NCI-H446 treated with DMSO at 0.1 percent for 48 hours (cell line): Measurements from ENCODE around the gene CT45A7.
"Not testable (repeated sequence)": the region's sequence is repeated elsewhere in the genome, so short reads cannot be mapped to it uniquely, and the experiment has no call there.

Source experiments
- DNase-seq: peaks from one replicate; lab custom pipeline; 2025; lab: John Stamatoyannopoulos, UW

Gene CT45A7, protein sequence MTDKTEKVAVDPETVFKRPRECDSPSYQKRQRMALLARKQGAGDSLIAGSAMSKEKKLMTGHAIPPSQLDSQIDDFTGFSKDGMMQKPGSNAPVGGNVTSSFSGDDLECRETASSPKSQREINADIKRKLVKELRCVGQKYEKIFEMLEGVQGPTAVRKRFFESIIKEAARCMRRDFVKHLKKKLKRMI

DNA sequence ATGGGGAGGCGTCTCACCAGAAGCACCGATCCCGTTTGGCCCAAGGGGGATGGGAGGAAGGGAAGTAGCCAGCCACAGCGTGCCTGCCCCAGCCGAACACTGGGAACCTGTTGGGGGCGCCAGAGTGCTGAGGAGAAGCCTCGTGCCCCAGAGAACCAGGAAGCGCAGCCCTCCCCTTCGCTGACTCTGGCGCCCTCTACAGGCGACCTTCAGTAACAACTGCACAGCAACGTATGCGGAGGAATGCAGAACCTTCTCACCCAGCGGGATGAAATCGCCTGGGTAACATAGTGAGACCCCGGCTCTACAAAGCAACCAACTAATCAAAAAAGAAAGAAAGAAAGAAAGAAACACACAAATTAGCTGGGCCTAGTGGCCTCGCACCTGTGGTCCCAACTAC, at the start of gene CT45A7:
CT45A7 (minus strand) TSS at position 101 of the 400 bp plus-strand sequence. CDS start 3,747 bp downstream, outside the sequence.
- not testable (repeated sequence) for DNase-seq

DNA sequence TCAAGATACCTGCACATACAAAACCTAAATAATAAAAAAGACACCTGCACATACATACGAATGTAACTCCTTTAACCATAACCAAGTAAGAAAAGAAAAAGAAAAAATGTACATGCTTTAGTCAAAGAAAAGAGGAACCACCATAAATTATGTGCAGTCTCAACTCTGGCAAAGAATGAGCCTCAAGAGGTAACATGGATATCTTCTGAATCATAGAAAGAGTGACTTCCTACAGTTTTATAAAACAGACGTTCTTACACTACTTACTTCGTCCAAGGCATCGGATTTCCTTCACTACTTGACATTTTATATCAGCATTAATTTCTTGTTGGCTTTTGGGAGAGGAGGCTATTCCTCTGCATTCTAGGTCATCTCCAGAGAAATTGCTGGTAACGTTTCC, 45.7 kb upstream of the CT45A7 start:
- DNase-seq, result not testable (repeated sequence)

DNA sequence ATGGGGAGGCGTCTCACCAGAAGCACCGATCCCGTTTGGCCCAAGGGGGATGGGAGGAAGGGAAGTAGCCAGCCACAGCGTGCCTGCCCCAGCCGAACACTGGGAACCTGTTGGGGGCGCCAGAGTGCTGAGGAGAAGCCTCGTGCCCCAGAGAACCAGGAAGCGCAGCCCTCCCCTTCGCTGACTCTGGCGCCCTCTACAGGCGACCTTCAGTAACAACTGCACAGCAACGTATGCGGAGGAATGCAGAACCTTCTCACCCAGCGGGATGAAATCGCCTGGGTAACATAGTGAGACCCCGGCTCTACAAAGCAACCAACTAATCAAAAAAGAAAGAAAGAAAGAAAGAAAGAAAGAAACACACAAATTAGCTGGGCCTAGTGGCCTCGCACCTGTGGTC, 34.6 kb upstream of the CT45A7 start, which contains the start of gene CT45A9:
CT45A9 (minus strand) TSS at position 101 of the 400 bp plus-strand sequence. CDS start 3,751 bp downstream, outside the sequence.
- not testable (repeated sequence) for DNase-seq

DNA sequence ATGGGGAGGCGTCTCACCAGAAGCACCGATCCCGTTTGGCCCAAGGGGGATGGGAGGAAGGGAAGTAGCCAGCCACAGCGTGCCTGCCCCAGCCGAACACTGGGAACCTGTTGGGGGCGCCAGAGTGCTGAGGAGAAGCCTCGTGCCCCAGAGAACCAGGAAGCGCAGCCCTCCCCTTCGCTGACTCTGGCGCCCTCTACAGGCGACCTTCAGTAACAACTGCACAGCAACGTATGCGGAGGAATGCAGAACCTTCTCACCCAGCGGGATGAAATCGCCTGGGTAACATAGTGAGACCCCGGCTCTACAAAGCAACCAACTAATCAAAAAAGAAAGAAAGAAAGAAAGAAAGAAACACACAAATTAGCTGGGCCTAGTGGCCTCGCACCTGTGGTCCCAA, 17.4 kb upstream of the CT45A7 start, which contains the start of gene CT45A8:
CT45A8 (minus strand) TSS at position 101 of the 400 bp plus-strand sequence. CDS start 3,755 bp downstream, outside the sequence.
- not testable (repeated sequence) for DNase-seq

DNA sequence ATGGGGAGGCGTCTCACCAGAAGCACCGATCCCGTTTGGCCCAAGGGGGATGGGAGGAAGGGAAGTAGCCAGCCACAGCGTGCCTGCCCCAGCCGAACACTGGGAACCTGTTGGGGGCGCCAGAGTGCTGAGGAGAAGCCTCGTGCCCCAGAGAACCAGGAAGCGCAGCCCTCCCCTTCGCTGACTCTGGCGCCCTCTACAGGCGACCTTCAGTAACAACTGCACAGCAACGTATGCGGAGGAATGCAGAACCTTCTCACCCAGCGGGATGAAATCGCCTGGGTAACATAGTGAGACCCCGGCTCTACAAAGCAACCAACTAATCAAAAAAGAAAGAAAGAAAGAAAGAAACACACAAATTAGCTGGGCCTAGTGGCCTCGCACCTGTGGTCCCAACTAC, 17.2 kb downstream of the CT45A7 start, which contains the start of gene CT45A2:
CT45A2 (minus strand) TSS at position 101 of the 400 bp plus-strand sequence. CDS start 3,747 bp downstream, outside the sequence.
- DNase-seq, result not testable (repeated sequence)

DNA sequence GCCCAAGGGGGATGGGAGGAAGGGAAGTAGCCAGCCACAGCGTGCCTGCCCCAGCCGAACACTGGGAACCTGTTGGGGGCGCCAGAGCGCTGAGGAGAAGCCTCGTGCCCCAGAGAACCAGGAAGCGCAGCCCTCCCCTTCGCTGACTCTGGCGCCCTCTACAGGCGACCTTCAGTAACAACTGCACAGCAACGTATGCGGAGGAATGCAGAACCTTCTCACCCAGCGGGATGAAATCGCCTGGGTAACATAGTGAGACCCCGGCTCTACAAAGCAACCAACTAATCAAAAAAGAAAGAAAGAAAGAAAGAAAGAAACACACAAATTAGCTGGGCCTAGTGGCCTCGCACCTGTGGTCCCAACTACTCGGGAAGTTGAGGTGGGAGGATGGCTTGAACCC, 34.4 kb downstream of the CT45A7 start, which contains the start of gene CT45A6:
CT45A6 (minus strand) TSS at position 101 of the 400 bp plus-strand sequence. CDS start 3,794 bp downstream, outside the sequence.
- not testable (repeated sequence) for DNase-seq

DNA sequence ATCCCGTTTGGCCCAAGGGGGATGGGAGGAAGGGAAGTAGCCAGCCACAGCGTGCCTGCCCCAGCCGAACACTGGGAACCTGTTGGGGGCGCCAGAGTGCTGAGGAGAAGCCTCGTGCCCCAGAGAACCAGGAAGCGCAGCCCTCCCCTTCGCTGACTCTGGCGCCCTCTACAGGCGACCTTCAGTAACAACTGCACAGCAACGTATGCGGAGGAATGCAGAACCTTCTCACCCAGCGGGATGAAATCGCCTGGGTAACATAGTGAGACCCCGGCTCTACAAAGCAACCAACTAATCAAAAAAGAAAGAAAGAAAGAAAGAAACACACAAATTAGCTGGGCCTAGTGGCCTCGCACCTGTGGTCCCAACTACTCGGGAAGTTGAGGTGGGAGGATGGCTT, 51.7 kb downstream of the CT45A7 start, which contains the start of gene CT45A5:
CT45A5 (minus strand) TSS at position 101 of the 400 bp plus-strand sequence. CDS start 3,774 bp downstream, outside the sequence.
- not testable (repeated sequence) for DNase-seq
